ENCODE results near the gene RAPGEF3.
A peak's percentile ranks its signal among the peaks of the same experiment; 100 is the strongest.

Gene RAPGEF3

GRCh38 chr12:47775100-47775911 is 16.6 kb upstream of the RAPGEF3 start:
- DNase-seq, result no peak

- DNase-seq, result no peak
Observed at GRCh38 chr12:47774663-47775062, 16.0 kb upstream of the RAPGEF3 start.

DNA sequence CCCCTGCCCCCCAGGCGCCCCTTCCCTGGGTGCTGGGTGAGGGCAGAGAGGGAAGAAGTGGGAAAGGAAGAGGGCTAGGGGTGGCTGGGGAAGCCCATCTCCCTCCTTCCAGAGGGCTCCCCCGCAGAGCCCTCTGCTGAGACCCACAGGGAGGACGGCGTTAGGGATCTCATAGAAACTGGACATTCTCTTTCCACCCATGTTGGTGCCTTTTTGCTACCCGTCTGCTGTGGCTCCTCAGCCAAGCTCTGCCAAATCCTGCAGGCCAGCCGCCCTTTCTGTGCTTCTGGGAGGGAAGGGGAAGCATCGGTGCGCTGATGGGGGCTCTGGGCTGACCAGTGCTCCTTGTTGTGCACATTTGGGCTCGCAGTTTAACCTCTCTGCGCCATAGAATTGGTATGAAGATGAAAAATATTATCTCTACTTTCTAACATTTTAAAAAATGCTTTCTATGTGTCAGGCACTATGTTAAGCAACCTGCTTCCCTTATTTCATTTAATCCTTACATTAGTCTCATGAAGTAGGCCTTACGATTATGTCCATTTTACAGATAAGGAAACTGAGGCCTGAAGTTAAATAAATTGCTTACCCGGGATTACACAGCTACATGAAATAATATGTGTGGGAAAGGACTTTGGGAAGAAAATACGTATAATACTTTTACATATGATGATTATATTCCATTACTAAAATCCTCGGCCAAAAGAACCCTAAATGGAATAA is 15.3 kb upstream of the RAPGEF3 start:
- DNase-seq, result no peak

- DNase-seq, result peak; percentile 72
Observed at GRCh38 chr12:47773062-47773857, 14.6 kb upstream of the RAPGEF3 start, which contains the start of gene SLC48A1. SLC48A1 (plus strand) TSS chr12:47773238; CDS start chr12:47773305, 67 bp downstream.

GRCh38 chr12:47772738-47773061 is 14.0 kb upstream of the RAPGEF3 start:
- DNase-seq, result no peak

DNA sequence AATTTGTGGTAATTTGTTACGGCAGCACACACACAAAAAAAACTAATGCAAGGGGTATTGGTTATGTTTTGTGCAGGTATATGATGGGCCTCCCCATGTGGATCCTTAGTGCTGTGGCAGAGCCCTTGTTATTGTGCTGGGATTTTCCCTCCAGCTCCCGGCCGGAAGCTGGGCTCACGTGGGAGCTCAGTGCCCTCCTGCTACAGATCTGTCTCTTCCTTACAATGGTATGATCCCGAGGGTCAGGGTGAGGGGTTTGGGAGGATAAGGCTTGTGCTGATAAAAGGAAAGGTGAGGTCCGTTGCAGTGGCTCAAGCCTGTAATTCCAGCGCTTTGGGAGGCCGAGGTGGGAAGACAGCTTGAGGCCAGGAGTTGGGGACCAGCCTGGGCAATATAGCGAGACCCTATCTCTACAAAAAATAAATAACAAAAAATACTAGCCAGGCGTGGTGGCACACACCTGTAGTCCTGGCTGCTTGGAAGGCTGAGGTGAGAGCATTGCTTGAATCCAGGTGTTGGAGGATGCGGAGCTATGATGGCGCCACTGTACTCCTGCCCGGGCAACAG is 13.5 kb upstream of the RAPGEF3 start:
- DNase-seq, result no peak

DNA sequence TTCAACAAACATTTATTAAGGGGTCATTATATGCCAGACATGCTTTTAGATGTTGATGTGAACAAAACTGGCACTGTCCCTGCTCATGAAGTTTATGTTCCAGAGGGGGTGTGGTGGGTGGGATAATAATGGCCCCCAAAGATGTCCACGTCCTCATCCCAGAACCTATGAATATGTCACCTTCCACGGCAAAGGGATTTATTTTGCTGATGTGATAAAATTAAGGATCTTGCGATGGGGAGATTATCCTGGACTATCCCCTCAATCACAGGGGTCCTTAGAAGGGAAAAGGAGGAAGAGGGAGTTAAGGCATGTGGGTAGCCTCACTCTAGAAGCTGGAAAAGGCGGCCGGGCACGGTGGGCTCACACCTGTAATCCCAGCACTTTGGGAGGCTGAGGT is 12.6 kb upstream of the RAPGEF3 start:
- DNase-seq, result no peak

- no peak for DNase-seq
Observed at GRCh38 chr12:47770086-47770726, 11.5 kb upstream of the RAPGEF3 start.

DNA sequence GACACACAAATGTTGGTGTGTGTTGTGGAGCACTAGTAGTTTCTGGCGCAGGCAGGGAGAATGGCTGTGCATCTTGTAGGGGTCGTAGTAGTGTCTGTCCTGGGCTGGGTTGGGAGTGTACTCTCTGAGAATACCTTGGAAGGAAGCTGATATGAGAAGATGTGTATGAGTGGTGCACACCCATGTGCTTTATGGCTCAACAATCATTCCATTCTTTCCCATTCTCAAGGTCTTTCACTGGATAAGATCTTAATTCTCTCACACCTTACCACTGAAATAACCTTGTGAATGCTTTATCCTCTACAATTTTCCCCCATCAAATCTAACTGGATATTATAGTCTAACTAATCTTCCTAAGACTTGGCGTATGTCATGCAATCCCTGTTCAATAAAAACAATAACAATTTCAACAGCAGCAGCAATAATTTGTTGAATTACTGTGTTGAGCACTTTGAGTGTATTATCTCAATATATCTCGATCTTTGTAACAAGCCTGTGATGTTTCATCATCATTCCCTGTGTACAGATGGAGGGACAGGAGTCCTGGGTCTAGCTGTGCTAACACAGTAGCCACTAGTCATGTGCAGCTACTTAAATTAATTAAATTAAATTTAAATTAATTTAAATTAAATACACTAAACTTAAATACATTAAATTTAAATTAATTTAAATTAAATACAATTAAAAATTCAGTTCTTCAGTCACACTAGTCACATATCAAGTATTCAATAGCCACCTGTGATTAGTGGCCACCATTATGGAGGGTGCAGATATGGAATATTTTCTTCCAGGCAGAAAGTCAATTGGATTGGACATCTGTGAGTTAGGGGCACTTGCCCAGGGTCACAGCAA is 10.8 kb upstream of the RAPGEF3 start:
- DNase-seq, result no peak

DNA sequence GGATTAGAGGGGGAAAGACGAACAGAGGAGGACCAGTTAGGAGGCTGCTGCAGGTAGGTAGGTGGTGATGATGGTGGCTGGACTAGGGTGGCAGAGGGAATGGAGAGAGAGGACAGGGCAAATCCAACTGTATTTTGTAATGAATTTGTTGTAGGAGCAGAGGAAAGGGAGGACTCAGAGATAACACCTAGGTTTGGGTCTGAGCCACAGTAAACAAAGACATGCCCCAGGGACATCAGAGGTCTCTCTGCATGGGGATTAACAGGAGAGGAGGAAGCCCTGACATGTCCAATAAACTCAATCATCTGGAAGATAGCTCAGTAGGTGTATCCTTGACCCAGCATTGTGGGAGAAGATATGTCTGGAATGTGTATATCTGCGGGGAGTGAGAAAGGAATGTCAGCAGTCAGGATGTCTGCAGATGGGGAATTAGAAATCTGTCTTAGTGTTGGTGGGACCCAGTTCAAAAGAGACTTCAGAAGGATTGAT is 9.7 kb upstream of the RAPGEF3 start:
- no peak for DNase-seq

GRCh38 chr12:47767216-47767724 is 8.6 kb upstream of the RAPGEF3 start:
- peak; percentile 68 for DNase-seq

GRCh38 chr12:47766502-47767215 is 8.0 kb upstream of the RAPGEF3 start:
- DNase-seq, result no peak

DNA sequence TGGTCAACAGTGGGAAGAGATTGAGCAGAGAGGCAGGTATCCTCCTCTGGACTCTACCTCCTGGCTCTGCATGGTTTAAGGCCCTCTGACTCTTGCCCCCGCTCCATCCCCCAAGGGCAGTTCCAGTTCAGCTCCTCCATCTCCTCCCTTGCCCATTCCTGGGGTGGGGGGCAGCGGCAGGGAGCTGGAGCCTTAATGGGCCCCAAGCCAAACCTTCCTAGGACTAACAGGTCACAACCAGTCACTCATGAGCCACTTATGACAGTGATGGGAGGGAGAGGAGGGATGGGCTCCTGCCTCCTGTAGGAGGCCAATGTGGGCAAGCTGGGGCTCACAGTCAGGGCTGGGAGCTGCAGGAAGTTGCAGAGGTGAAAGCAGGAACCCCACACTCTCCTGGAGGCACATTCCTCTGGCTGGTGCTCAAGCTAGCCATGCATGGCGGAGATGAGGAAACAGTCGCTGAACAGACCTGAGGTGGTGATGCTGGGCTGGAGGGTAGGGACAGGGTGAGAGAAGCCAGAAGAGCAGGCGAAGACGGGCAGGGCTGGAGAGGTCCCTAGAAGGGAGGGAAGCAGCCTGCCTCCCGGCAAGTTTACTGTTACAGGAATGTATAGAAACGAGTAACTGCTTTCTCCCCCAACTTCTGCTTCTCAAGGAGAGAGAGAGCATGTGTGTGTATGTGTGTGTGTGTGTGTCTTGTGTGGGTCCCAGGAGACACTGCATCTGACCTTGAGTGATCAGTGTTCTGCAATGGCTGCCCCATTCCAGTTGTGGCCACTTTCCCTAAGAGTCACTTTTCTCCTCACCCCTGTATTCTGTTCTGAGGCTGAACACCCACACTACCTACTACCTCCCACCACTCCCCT is 5.0 kb upstream of the RAPGEF3 start:
- DNase-seq, result no peak

DNA sequence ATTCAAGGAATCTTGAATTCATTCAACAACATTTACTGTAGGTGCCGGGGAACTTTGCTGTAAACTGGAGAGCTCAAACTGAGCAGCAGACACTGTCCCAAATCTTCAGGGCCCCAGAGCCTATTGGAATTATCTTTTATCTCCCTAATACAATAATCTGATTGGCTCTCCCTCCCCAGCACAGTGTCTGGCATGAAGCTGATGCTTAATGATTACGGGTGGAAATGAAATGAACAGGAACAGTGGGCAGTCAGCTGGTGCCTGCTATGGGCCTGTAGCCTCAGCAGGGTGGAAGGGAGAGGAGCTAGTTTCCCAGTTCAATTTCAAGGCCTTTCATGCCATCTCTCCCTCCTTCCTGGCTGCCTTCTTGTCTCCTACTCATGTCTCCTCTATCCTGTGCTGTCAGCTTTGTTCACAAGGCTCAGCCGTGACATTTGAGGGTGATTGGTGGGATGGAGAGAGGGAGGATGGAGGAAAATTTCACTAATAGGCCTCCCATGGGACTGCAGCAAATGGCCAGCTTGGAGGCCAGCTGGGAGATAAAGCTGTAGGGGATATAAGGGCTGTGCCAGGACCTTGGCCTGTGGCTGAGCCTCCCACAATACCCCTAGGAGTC is 4.3 kb upstream of the RAPGEF3 start:
- no peak for DNase-seq

GRCh38 chr12:47758584-47758833 is 171 bp downstream of the RAPGEF3 start:
- DNase-seq, result no peak

DNA sequence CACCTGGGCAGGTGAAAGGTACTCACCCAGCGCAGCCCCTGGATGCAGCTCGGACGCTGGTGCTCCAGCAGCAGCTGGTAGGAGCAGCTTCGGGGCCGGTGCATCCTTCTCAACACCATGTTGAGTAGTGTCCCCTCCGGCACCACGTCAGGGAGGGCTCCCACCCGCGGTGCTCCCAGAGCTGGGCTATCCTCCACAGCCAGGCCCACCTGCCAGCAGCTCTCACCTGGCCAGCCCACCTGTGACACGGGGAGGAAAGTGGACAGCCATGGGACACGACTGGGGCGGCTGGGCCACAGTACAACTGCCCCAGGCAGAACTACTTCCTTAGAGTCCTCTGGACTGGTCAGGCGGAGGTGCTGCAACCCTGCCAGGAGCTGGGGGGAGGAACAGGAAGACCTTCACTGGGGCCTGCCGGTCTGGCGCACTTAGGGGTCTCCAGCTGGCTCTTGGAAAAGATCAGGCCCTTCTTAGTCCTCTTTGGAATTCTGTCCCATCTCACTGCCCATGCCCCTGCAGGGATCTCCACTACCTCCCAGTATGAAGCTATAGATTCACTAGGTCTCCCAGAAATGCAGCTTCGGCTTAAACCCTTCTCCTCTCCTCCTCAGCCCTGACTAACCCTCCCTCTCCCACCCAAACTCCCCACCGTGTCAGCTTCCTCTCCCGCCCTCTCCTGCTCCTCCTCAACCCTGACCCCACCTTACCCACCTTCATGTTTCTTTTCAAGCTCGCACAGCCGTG is 668 bp downstream of the RAPGEF3 start:
- DNase-seq, result no peak

- DNase-seq, result no peak
Observed at GRCh38 chr12:47757364-47757839, 1.3 kb downstream of the RAPGEF3 start.

Data from stimulated activated CD4-positive, alpha-beta T cell treated with anti-CD3 and anti-CD28 coated beads, Interleukin-12 subunit alpha, Interleukin-12 subunit beta, amount 100 ng/mL, for 4 hours (primary cell).